ENCODE measurements around the gene PGLYRP2. TPM values are rescaled to one million over a fixed set of nuclear protein-coding genes. Genes with fewer than 3 reads are reported as not detected.

Gene PGLYRP2
- total and polyA plus RNA-seq, 4 donors = not detected

DNA sequence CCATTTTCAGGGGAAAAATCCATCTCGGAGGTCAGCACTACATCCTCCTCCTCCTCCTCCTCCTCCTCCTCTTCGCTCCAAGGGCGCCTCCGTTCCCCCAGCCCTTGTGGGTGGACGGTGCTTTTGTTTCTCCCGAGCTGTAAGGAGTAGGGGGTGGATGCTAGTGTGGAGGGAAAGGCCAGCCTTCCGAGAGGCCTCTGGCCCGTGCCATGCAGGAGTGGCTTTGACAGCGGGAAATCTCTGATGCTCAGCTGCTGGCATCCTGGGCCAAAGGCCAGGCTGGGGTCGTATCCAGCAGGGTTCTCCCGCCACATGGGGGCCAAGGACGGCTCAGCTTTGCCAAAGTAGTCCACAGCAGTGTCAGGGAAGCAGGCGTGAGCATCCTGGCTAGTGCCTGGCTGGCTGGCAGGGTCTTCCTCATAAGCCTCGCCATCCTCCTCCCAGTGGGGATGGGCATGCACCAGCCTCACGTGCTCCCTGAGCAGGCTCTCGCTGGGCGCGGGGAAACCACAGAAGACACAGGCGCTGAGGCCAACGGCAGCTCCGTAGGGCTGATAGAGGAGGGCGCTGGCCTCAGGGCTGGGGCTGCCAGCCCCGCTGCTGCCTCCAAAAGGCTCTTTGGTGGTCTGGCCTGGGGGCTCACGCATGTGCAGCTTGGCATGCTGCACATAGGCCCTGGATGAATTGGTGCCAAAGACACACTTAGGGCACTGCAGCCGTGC lies 40.1 kb downstream of the PGLYRP2 start:
- Histone ChIP-seq H3K27ac (ENCODE audit: low read depth in 1 of 2, low read length in 2 of 2) (no peak overlapping the region), H3K4me1 (ENCODE audit: control insufficient read depth in 1 of 2, insufficient read depth in 2 of 2, low read length in 2 of 2) (no peaks in the 10 kb centered on the region), H3K36me3 (ENCODE audit: control insufficient read depth in 1 of 2, insufficient read depth in 2 of 2, low read length in 1 of 2) (no peaks in the 10 kb centered on the region), H3K4me3 (ENCODE audit: low read length in 2 of 2) (no peak overlapping the region), H3K9me3 (ENCODE audit: control insufficient read depth, low read length) (no peaks in the 10 kb centered on the region), H3K27me3 (ENCODE audit: control insufficient read depth in 1 of 2, insufficient read depth in 2 of 2, low read length in 1 of 2) (no peaks in the 10 kb centered on the region)
- ATAC-seq (ENCODE audit: low FRiP score) = no peak
- 26 to 28% methylated on average over 25 of the region's 25 CpGs for WGBS, 2 donors
- intact Hi-C loops (cut with DNase I) = loop anchor here in 1 of 2 donors (5.0 kb wide), 1 partner anchor 262 kb away; no protein-coding TSS in a partner anchor
- DNase-seq = no peak

DNA sequence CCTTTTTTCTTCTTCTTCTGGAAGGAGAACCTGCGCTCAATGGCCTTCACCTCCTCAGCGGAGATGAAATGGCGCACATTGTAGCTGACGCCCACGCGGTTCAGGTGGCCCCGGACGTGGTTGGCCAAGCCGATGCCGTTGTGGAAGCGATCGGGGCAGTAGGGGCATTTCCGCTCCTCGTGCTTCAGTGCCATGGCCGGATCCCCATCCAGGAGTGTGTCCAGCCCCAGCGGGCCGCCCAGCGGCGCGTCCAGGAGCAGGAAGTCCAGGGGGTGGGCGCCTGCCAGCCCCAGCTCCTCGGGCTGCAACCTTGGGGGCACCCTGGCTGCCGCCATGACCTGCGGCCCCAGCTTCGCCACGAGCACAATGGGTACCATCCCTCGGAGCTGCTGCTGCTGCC lies 40.7 kb downstream of the PGLYRP2 start:
- peak overlapping the region in 1 of 2 donors; percentile 59 for H3K27ac ChIP-seq (ENCODE audit: low read depth in 1 of 2, low read length in 2 of 2)

DNA sequence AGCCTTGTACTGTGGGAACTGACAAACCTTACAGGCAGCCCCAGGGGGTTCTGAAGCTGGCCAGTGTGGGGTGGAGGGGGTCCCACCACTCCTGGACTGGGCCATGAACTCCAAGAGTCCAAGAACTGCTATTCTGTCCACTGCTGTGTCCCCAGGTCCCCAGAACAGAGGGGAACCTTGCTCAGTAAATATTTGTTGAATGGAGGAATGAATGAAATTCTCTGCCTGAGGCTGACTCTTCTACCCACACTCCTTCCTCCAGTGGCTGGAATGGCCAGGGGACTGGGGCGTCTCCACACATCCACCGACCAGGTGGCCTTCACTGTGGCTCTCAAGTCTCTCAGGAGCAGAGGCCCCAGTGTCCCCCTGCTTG lies 41.2 kb downstream of the PGLYRP2 start:
- peak overlapping the region in 1 of 2 donors; percentile 59 for H3K27ac ChIP-seq (ENCODE audit: low read depth in 1 of 2, low read length in 2 of 2)
- H3K4me3 ChIP-seq (ENCODE audit: low read length in 2 of 2) = no peak overlapping the region
- H3K27me3 ChIP-seq (ENCODE audit: control insufficient read depth in 1 of 2, insufficient read depth in 2 of 2, low read length in 1 of 2) = no peaks in the 10 kb centered on the region
- no peaks in the 10 kb centered on the region for H3K36me3 ChIP-seq (ENCODE audit: control insufficient read depth in 1 of 2, insufficient read depth in 2 of 2, low read length in 1 of 2)
- ATAC-seq (ENCODE audit: low FRiP score) = no peak
- DNase-seq = no peak
- H3K9me3 ChIP-seq (ENCODE audit: control insufficient read depth, low read length) = no peaks in the 10 kb centered on the region
- 28 to 47% methylated on average over 2 of the region's 2 CpGs for WGBS, 2 donors
- no peaks in the 10 kb centered on the region for H3K4me1 ChIP-seq (ENCODE audit: control insufficient read depth in 1 of 2, insufficient read depth in 2 of 2, low read length in 2 of 2)
- intact Hi-C loops (cut with DNase I) = loop anchor here in 1 of 2 donors (5.0 kb wide), 1 partner anchor 261 kb away; no protein-coding TSS in a partner anchor

More for the DNA sequence above, 40.7 kb downstream of the PGLYRP2 start:
- Histone ChIP-seq H3K4me3 (ENCODE audit: low read length in 2 of 2) (no peak overlapping the region), H3K4me1 (ENCODE audit: control insufficient read depth in 1 of 2, insufficient read depth in 2 of 2, low read length in 2 of 2) (no peaks in the 10 kb centered on the region), H3K9me3 (ENCODE audit: control insufficient read depth, low read length) (no peaks in the 10 kb centered on the region), H3K36me3 (ENCODE audit: control insufficient read depth in 1 of 2, insufficient read depth in 2 of 2, low read length in 1 of 2) (no peaks in the 10 kb centered on the region), H3K27me3 (ENCODE audit: control insufficient read depth in 1 of 2, insufficient read depth in 2 of 2, low read length in 1 of 2) (no peaks in the 10 kb centered on the region)
- intact Hi-C loops (cut with DNase I) = loop anchor here in 1 of 2 donors (5.0 kb wide), 1 partner anchor 261 kb away; no protein-coding TSS in a partner anchor
- DNase-seq (no peak), ATAC-seq (ENCODE audit: low FRiP score) (no peak)
- 84 to 90% methylated on average over 26 to 27 of the region's 27 CpGs for WGBS, 2 donors

DNA sequence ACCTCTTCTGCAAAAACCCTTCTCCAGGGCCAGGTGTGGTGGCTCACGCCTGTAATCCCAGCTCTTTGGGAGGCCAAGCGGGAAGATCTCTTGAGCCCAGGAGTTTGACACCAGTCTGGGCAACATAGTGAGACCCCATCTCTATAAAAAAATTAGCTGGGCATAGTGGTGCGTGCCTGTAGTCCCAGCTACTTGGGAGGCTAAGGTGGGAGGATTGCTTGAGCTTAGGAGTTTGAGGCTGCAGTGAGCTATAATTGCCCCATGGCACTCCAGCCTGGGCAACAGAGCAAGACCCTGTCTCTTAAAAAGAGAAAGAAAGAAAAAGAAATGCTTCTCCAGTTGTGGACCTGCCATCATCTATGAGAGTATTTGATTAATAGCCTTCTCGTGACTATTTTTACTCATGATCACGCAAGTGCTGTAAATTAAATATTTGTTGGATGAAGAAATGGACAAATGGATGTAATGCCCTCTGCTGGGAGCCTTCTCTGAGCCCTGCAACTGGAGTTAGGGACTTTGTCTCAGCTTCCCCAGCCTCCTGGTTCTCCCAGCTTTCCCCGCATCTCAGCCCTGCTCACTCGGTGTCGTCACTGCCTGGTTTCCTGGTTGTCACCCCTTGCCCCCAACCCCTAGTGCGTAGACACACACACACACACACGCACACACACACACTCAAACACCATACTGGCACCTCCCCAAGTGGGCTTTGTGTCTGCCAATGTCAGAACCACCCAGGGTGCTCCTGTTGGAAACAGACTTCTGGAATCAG lies 41.8 kb downstream of the PGLYRP2 start:
- no peaks in the 10 kb centered on the region for H3K4me1 ChIP-seq (ENCODE audit: control insufficient read depth in 1 of 2, insufficient read depth in 2 of 2, low read length in 2 of 2)
- H3K4me3 ChIP-seq (ENCODE audit: low read length in 2 of 2) = no peak overlapping the region
- DNase-seq (peak in 1 of 2 donors; percentile 61), ATAC-seq (ENCODE audit: low FRiP score) (peak; percentile 24)
- no peaks in the 10 kb centered on the region for H3K27me3 ChIP-seq (ENCODE audit: control insufficient read depth in 1 of 2, insufficient read depth in 2 of 2, low read length in 1 of 2)
- WGBS, 2 donors = 29 to 32% methylated on average over 10 of the region's 10 CpGs
- intact Hi-C loops (cut with DNase I) = loop anchor here in 1 of 2 donors (5.0 kb wide), 1 partner anchor 260 kb away; no protein-coding TSS in a partner anchor
- H3K9me3 ChIP-seq (ENCODE audit: control insufficient read depth, low read length) = no peaks in the 10 kb centered on the region
- H3K27ac ChIP-seq (ENCODE audit: low read depth in 1 of 2, low read length in 2 of 2) = peak overlapping the region in 1 of 2 donors; percentile 59
- no peaks in the 10 kb centered on the region for H3K36me3 ChIP-seq (ENCODE audit: control insufficient read depth in 1 of 2, insufficient read depth in 2 of 2, low read length in 1 of 2)

DNA sequence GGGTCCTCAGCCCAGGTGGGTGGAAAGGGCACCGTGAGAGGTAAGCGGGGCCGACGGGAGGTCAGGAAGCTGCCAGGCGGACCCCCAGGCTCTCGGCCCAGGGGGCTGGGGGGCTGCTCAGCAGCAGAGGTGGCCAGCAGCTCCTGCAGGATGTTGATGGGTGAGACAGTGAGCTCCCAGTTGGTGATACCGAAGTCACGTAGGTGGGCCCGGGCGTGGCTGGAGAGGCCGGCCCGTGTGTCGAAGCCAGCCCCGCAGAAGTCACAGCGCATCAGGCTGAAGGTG lies 42.5 kb downstream of the PGLYRP2 start:
- no peak for DNase-seq
- Histone ChIP-seq H3K27me3 (ENCODE audit: control insufficient read depth in 1 of 2, insufficient read depth in 2 of 2, low read length in 1 of 2) (no peaks in the 10 kb centered on the region), H3K36me3 (ENCODE audit: control insufficient read depth in 1 of 2, insufficient read depth in 2 of 2, low read length in 1 of 2) (no peaks in the 10 kb centered on the region), H3K27ac (ENCODE audit: low read depth in 1 of 2, low read length in 2 of 2) (peak overlapping the region in 1 of 2 donors; percentile 34), H3K9me3 (ENCODE audit: control insufficient read depth, low read length) (no peaks in the 10 kb centered on the region), H3K4me1 (ENCODE audit: control insufficient read depth in 1 of 2, insufficient read depth in 2 of 2, low read length in 2 of 2) (no peaks in the 10 kb centered on the region), H3K4me3 (ENCODE audit: low read length in 2 of 2) (no peak overlapping the region)
- intact Hi-C loops (cut with DNase I) = loop anchor here in 1 of 2 donors (5.0 kb wide), 1 partner anchor 259 kb away; no protein-coding TSS in a partner anchor
- ATAC-seq (ENCODE audit: low FRiP score) = no peak
- 82 to 86% methylated on average over 15 of the region's 15 CpGs for WGBS, 2 donors

DNA sequence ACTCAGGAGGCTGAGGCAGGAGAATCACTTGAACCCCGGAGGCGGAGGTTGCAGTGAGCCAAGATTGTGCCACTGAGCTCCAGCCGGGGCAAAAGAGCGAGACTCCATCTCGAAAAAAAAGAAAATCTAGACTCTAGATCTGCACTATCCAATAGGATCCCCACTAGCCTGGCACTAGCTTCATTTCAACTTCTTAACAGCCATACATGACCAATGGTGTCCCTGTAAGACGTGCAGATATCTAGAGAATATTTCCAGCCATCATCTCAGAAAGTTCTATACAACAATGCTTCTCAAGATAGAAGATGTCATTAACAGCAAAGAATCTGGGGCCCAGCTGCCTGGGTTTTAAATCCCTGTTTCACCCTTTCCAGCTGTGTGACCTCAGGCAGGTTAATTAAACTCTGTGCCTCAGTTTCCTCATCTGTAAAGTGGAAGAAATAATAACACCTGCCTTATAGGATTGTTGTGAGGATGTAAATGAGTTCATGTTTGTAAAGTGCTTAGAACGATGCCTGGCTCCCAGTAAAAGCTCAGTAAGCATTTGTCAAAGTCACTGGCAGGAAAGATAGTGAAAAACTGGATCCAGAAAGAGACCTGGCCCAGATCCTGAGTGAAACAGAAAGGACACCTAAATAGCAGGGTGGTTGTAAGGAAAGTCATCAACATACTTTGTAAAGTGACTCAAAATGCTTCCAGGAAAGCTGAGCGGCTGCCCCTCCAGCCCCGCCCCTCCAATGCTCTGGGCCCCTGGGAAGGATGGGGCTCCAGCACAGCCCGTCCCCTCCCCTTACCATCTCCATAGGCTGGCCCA lies 43.1 kb downstream of the PGLYRP2 start:
- intact Hi-C loops (cut with DNase I) = loop anchor here in 1 of 2 donors (5.0 kb wide), 1 partner anchor 259 kb away; no protein-coding TSS in a partner anchor
- H3K4me1 ChIP-seq (ENCODE audit: control insufficient read depth in 1 of 2, insufficient read depth in 2 of 2, low read length in 2 of 2) = no peaks in the 10 kb centered on the region
- H3K27ac ChIP-seq (ENCODE audit: low read depth in 1 of 2, low read length in 2 of 2) = peak overlapping the region in 1 of 2 donors; percentile 34
- ATAC-seq (ENCODE audit: low FRiP score) = no peak
- 67 to 69% methylated on average over 10 of the region's 10 CpGs for WGBS, 2 donors
- H3K9me3 ChIP-seq (ENCODE audit: control insufficient read depth, low read length) = no peaks in the 10 kb centered on the region
- H3K4me3 ChIP-seq (ENCODE audit: low read length in 2 of 2) = no peak overlapping the region
- no peak for DNase-seq
- H3K36me3 ChIP-seq (ENCODE audit: control insufficient read depth in 1 of 2, insufficient read depth in 2 of 2, low read length in 1 of 2) = no peaks in the 10 kb centered on the region
- H3K27me3 ChIP-seq (ENCODE audit: control insufficient read depth in 1 of 2, insufficient read depth in 2 of 2, low read length in 1 of 2) = no peaks in the 10 kb centered on the region

DNA sequence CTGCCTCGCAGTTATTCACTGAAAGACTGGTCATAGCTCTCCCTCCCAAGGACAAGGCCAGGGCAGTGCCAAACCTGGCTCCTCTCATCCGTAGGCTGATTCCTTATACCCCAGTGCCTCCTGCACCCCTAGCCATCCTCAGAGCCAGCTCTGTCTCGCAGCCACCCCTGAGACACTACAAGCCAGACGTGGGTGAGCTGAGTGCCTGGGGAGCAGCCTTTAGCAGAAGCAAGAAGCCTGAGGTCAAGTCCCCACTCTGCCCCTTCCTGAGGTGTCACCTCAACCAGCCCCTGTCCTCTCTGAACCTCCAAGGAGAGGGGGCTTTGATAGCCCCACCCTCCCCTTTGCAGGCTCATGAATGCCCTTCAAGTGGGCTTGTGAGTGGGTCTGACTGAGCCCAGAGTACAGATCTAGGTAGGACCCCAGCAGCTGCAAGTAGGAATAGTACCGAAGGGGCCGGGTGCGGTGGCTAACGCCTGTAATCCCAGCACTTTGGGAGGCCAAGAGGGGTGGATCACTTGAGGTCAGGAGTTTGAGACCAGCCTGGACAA lies 45.7 kb downstream of the PGLYRP2 start:
- H3K4me1 ChIP-seq (ENCODE audit: control insufficient read depth in 1 of 2, insufficient read depth in 2 of 2, low read length in 2 of 2) = no peaks in the 10 kb centered on the region
- no peaks in the 10 kb centered on the region for H3K36me3 ChIP-seq (ENCODE audit: control insufficient read depth in 1 of 2, insufficient read depth in 2 of 2, low read length in 1 of 2)
- H3K4me3 ChIP-seq (ENCODE audit: low read length in 2 of 2) = no peak overlapping the region
- H3K9me3 ChIP-seq (ENCODE audit: control insufficient read depth, low read length) = no peaks in the 10 kb centered on the region
- H3K27ac ChIP-seq (ENCODE audit: low read depth in 1 of 2, low read length in 2 of 2) = peak overlapping the region in 1 of 2 donors; percentile 34
- H3K27me3 ChIP-seq (ENCODE audit: control insufficient read depth in 1 of 2, insufficient read depth in 2 of 2, low read length in 1 of 2) = no peaks in the 10 kb centered on the region
- DNase-seq = no peak
- intact Hi-C loops (cut with DNase I) = loop anchor here in 1 of 2 donors (5.0 kb wide), 1 partner anchor 171 kb away; no protein-coding TSS in a partner anchor
- WGBS, 2 donors = 48 to 51% methylated on average over 8 of the region's 8 CpGs
- no peak for ATAC-seq (ENCODE audit: low FRiP score)

All from aorta (tissue), 5 donors.